HepG2 (cell line): Measurements from ENCODE around the gene COX4I2. TPM values are rescaled to one million over a fixed set of nuclear protein-coding genes. Genes with fewer than 3 reads are reported as not detected.

Source experiments
- CREM ChIP-seq, 2 experiments: sonication (generic) in 1 of 2; formaldehyde crosslinking in 1 of 2; IDR thresholded peaks; 2 replicates each; pipeline versions ENCODE4 v1.4.0 to v1.6.1; 2016 to 2020; ENCODE audit warnings: antibody characterized with exemption in 1 of 2, mild to moderate bottlenecking in 1 of 2, missing genetic modification reagents in 1 of 2
- KLF12 ChIP-seq: sonication (generic); formaldehyde crosslinking; IDR thresholded peaks from 2 replicates; pipeline ENCODE4 v1.4.0; 2020; ENCODE audit warnings: missing genetic modification reagents, borderline replicate concordance
- MBNL3 ChIP-seq: fragments of 250-450 bp; sonication (Bioruptor Pico); conservative IDR thresholded peaks from 2 replicates; pipeline ENCODE4 v1.8.0; 2022; ENCODE audit warnings: mild to moderate bottlenecking, inconsistent platforms
- NR2C2 ChIP-seq: sonication (generic); formaldehyde crosslinking; IDR thresholded peaks from 2 replicates; pipeline ENCODE4 v1.4.0; 2020; ENCODE audit warnings: missing genetic modification reagents, mild to moderate bottlenecking, moderate library complexity, borderline replicate concordance
- RELA ChIP-seq: sonication (generic); formaldehyde crosslinking; IDR thresholded peaks from 2 replicates; pipeline ENCODE4 v1.4.0; 2020; ENCODE audit warnings: missing genetic modification reagents
- ZBTB38 ChIP-seq: sonication (generic); formaldehyde crosslinking; IDR thresholded peaks from 2 replicates; pipeline ENCODE4 v1.5.1; 2020; ENCODE audit warnings: mild to moderate bottlenecking, missing genetic modification reagents
- ZNF501 ChIP-seq: sonication (generic); formaldehyde crosslinking; IDR thresholded peaks from 2 replicates; pipeline ENCODE4 v1.5.1; 2020; ENCODE audit warnings: mild to moderate bottlenecking, moderate library complexity, missing genetic modification reagents
- ZNF644 ChIP-seq: IDR thresholded peaks from 2 replicates; pipeline ENCODE4 v1.6.1; 2016; ENCODE audit warnings: low read depth
- ZNF678 ChIP-seq: sonication (generic); formaldehyde crosslinking; IDR thresholded peaks from 2 replicates; pipeline ENCODE4 v1.4.0; 2020; ENCODE audit warnings: mild to moderate bottlenecking, missing genetic modification reagents
- ZNF7 ChIP-seq: IDR thresholded peaks from 2 replicates; pipeline ENCODE4 v1.6.1; 2016; ENCODE audit warnings: missing biosample characterization, missing genetic modification reagents
- polyA plus RNA-seq, 8 experiments: library from polyadenylated mRNA; depleted of rRNA in 3 of 8; stranded (reverse) in 7 of 8; unstranded in 1 of 8; fragments of >200 nt; fragmentation: Illumina TruSeq in 4 of 8; extraction: Trizol in 4 of 8; gene quantifications; 2 replicates each; pipeline versions ENCODE4 v1.2.1 to v1.2.3, GENCODE V29; 2011 to 2016; ENCODE audit warnings: low read depth in 4 of 8, missing spikeins in 1 of 8, mixed read lengths in 1 of 8; ENCODE audit not compliant: insufficient read depth in 1 of 8
- total RNA-seq, 5 experiments: library from RNA; depleted of rRNA; stranded (reverse); fragments of >200 nt; fragmentation: Illumina TruSeq; extraction: Trizol; gene quantifications; 2 replicates each; pipeline ENCODE4 v1.2.3, GENCODE V29; 2016; ENCODE audit warnings: low read depth in 1 of 5
- TF ChIP-seq, protein P1 (sequence below): sonication (generic); formaldehyde crosslinking; IDR thresholded peaks from 2 replicates; pipeline ENCODE4 v1.4.0; 2020; ENCODE audit warnings: mild to moderate bottlenecking, missing genetic modification reagents, borderline replicate concordance
- TF ChIP-seq, protein P2 (sequence below): sonication (generic); formaldehyde crosslinking; IDR thresholded peaks from 2 replicates; pipeline ENCODE4 v1.4.0; 2020; ENCODE audit warnings: mild to moderate bottlenecking, low read depth, missing genetic modification reagents
- TF ChIP-seq, protein P3 (sequence below): sonication (generic); formaldehyde crosslinking; conservative IDR thresholded peaks from 2 replicates; pipeline ENCODE4 v1.4.0; 2020; ENCODE audit warnings: mild to moderate bottlenecking, missing genetic modification reagents, moderate library complexity
- TF ChIP-seq, protein P4 (sequence below): sonication (generic); formaldehyde crosslinking; IDR thresholded peaks from 2 replicates; pipeline ENCODE4 v1.8.1; 2023; ENCODE audit warnings: mild to moderate bottlenecking, inconsistent platforms, moderate library complexity, missing genetic modification reagents, borderline replicate concordance

Gene COX4I2
- total and polyA plus RNA-seq, 2 of the 13 experiments (the other 11 are each of a cell fraction or from before 2014, with no cell fraction given), result 1.1 TPM; not detected in 1

DNA sequence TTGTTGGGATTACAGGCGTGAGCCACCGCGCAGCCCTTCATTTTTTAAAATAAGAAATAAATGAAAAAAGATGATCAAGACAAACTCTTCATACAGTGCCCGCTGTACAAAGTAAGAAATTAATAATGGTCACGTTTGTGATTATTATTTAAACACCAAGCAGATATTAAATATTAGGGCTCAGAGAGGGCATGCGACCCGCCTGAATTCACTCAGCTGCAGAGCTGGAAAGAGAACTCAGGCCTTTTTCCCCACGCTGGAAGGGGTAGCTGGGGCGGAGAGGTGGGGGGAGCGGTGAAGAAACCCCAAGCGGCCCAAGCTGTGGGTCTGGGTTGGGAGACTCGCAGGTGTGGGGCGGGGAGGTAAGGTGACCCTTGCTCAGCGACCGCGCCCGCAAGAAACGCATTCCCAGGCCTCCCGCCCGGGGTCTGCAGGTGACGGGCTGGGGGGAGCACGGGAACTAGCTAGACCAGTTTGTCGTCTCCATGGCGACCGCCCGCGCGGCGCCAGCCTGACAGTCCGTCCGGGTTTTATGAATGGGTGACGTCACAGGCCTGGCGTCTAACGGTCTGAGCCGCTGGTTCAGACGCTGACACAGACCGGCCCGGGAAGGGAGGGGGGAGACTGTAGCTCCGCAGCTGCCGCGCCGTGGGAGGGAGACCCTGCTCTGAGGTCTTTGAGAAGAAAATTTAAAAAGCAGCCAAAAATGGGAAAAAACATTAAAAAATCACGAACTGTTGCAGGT, 33.7 kb upstream of the COX4I2 start (continued):
- TF ChIP-seq, protein P1, sequence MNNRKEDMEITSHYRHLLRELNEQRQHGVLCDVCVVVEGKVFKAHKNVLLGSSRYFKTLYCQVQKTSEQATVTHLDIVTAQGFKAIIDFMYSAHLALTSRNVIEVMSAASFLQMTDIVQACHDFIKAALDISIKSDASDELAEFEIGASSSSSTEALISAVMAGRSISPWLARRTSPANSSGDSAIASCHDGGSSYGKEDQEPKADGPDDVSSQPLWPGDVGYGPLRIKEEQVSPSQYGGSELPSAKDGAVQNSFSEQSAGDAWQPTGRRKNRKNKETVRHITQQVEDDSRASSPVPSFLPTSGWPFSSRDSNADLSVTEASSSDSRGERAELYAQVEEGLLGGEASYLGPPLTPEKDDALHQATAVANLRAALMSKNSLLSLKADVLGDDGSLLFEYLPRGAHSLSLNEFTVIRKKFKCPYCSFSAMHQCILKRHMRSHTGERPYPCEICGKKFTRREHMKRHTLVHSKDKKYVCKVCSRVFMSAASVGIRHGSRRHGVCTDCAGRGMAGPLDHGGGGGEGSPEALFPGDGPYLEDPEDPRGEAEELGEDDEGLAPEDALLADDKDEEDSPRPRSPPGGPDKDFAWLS (CRISPR knock-in tag), result peak; percentile 98; the same call in 1 of the 2 replicates
- TF ChIP-seq ZBTB38 (CRISPR knock-in tag) (peak; percentile 97), ZNF678 (CRISPR knock-in tag) (peak; percentile 84; the same call in 1 of the 2 replicates), ZNF7 (CRISPR knock-in tag) (0 out of 2 replicates have a peak, but pooled peaks have one; percentile 2), KLF12 (CRISPR knock-in tag) (peak; percentile 91), NR2C2 (peak; percentile 79), ZNF644 (0 out of 2 replicates have a peak, but pooled peaks have one; percentile 13), ZNF501 (peak; percentile 68; the same call in 1 of the 2 replicates), RELA (CRISPR knock-in tag) (peak; percentile 91), CREM (IDR thresholded peaks at IDR 0.05) (peak; percentile 98), CREM (CRISPR knock-in tag; IDR thresholded peaks at IDR 0.05) (peak; percentile 79), MBNL3 (CRISPR knock-in tag) (no peak)
- TF ChIP-seq, protein P2, sequence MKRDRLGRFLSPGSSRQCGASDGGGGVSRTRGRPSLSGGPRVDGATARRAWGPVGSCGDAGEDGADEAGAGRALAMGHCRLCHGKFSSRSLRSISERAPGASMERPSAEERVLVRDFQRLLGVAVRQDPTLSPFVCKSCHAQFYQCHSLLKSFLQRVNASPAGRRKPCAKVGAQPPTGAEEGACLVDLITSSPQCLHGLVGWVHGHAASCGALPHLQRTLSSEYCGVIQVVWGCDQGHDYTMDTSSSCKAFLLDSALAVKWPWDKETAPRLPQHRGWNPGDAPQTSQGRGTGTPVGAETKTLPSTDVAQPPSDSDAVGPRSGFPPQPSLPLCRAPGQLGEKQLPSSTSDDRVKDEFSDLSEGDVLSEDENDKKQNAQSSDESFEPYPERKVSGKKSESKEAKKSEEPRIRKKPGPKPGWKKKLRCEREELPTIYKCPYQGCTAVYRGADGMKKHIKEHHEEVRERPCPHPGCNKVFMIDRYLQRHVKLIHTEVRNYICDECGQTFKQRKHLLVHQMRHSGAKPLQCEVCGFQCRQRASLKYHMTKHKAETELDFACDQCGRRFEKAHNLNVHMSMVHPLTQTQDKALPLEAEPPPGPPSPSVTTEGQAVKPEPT (CRISPR knock-in tag), result peak; percentile 86
- TF ChIP-seq, protein P3, sequence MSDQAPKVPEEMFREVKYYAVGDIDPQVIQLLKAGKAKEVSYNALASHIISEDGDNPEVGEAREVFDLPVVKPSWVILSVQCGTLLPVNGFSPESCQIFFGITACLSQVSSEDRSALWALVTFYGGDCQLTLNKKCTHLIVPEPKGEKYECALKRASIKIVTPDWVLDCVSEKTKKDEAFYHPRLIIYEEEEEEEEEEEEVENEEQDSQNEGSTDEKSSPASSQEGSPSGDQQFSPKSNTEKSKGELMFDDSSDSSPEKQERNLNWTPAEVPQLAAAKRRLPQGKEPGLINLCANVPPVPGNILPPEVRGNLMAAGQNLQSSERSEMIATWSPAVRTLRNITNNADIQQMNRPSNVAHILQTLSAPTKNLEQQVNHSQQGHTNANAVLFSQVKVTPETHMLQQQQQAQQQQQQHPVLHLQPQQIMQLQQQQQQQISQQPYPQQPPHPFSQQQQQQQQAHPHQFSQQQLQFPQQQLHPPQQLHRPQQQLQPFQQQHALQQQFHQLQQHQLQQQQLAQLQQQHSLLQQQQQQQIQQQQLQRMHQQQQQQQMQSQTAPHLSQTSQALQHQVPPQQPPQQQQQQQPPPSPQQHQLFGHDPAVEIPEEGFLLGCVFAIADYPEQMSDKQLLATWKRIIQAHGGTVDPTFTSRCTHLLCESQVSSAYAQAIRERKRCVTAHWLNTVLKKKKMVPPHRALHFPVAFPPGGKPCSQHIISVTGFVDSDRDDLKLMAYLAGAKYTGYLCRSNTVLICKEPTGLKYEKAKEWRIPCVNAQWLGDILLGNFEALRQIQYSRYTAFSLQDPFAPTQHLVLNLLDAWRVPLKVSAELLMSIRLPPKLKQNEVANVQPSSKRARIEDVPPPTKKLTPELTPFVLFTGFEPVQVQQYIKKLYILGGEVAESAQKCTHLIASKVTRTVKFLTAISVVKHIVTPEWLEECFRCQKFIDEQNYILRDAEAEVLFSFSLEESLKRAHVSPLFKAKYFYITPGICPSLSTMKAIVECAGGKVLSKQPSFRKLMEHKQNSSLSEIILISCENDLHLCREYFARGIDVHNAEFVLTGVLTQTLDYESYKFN (CRISPR knock-in tag), result peak; percentile 98
- TF ChIP-seq, protein P4, sequence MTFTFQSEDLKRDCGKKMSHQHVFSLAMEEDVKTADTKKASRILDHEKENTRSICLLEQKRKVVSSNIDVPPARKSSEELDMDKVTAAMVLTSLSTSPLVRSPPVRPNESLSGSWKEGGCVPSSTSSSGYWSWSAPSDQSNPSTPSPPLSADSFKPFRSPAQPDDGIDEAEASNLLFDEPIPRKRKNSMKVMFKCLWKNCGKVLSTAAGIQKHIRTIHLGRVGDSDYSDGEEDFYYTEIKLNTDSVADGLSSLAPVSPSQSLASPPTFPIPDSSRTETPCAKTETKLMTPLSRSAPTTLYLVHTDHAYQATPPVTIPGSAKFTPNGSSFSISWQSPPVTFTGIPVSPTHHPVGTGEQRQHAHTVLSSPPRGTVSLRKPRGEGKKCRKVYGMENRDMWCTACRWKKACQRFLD, result peak; percentile 85; the same call in 1 of the 2 replicates
